Pancreas (tissue), 10 donors: ENCODE data around the gene SLIT1. TPM values are rescaled to one million over a fixed set of nuclear protein-coding genes. Genes with fewer than 3 reads are reported as not detected.

Experiments used
- ATAC-seq, 4 donors: fragments of 200-7000 bp; cut with Tn5 transposase; one replicate each; pipeline versions ENCODE4 v1.8.0 to v1.9.1; 2020; ENCODE audit warnings: mild to moderate bottlenecking in 4 of 4, moderate library complexity in 4 of 4
- DNase-seq, 6 donors: peaks; one replicate each; pipeline ENCODE4 v3.0.0-alpha.2; 2020
- FAIRE-seq: peaks from 2 replicates; lab custom pipeline; 2012; peaks lifted over from hg19 to GRCh38; lab: Jason Lieb, UNC
- H3K27ac ChIP-seq, 4 donors: fragments of 200-600 bp; sonication (generic); 1 replicate in 3 of 4; 2 replicates in 1 of 4; pipeline versions ENCODE4 v1.5.0 to v1.8.0; 2020
- H3K27me3 ChIP-seq, 4 donors: fragments of 200-600 bp; one replicate each; pipeline ENCODE4 v1.8.0; 2021
- H3K36me3 ChIP-seq, 3 donors: fragments of 200-600 bp; sonication (generic) in 1 of 3; one replicate each; pipeline versions ENCODE4 v1.5.0 to v1.8.0; 2020 to 2021
- H3K4me1 ChIP-seq, 3 donors: fragments of 200-600 bp; one replicate each; pipeline ENCODE4 v1.8.0; 2021
- H3K4me3 ChIP-seq, 4 donors: fragments of 200-600 bp; sonication (generic) in 2 of 4; one replicate each; pipeline versions ENCODE4 v1.5.0 to v1.8.0; 2020 to 2021
- H3K9me3 ChIP-seq, 4 donors: fragments of 200-600 bp; one replicate each; pipeline ENCODE4 v1.8.0; 2021
- CTCF ChIP-seq, 4 donors: fragments of 200-600 bp; sonication (generic) in 3 of 4; IDR thresholded peaks; one replicate each; pipeline versions ENCODE4 v1.5.0 to v1.8.0; 2021; ENCODE audit warnings: antibody characterized with exemption in 4 of 4
- WGBS, 2 donors: extraction: QIAGEN DNeasy Blood & Tissue Kit; methylation state at CpG; one replicate each; pipeline ENCODE4 v1.1.7; 2013; 5-methylcytosine and 5-hydroxymethylcytosine counted together
- intact Hi-C, 3 donors: fragments of 100-400 bp; cut with DNase I; formaldehyde crosslinking; loops; one replicate each; pipeline versions ENCODE4 v1.11.1 to v1.14.2; 2022
- polyA plus RNA-seq, 2 donors: library from polyadenylated mRNA; stranded (reverse); fragments of 200-250 nt; gene quantifications; one replicate each; pipeline ENCODE4 v1.2.3, GENCODE V29; 2013
- total RNA-seq, 6 donors: library from RNA; stranded (reverse); fragmentation: NEBNext Ultra II Directional in 4 of 6; extraction: Animal tissue kit (Norgen Biotek cat#: 25700) in 4 of 6; gene quantifications; one replicate each; pipeline versions ENCODE4 v1.2.1 to v1.2.4, GENCODE V29; 2021 to 2023
- donor health status: healthy with polysubstance abuse.
- donor health status: DM: no; HTN: no; CAD: no; lungs with moderate emphysema.
- donor health status: DM: no; HTN: no; CAD: no.
- donor health status: control.
- donor health status: control.
- donor health status: Bipolar disorder and iron deficiency.
- donor health status: DM: yes; HTN: yes; CAD: no.
- donor health status: DM: no; HTN: no; CAD: no.
- donor health status: DM: no; HTN: no; CAD: no.
- donor health status: DM: yes; HTN: yes; CAD: no.

SLIT1 gene
- total and polyA plus RNA-seq, 8 donors: 0.23 to 2.8 (median 0.89) TPM

GRCh38 chr10:97105303-97105702 lies 80.5 kb downstream of the SLIT1 start:
- Histone ChIP-seq H3K27me3 (no peaks in the 10 kb centered on the region), H3K27ac (no peak overlapping the region), H3K36me3 (no peaks in the 10 kb centered on the region), H3K9me3 (no peaks in the 10 kb centered on the region), H3K4me3 (no peak overlapping the region), H3K4me1 (no peaks in the 10 kb centered on the region)
- no peak for FAIRE-seq
- DNase-seq: no peak
- ATAC-seq: peak in 1 of 4 donors; percentile 44
- TF ChIP-seq CTCF (IDR thresholded peaks at IDR 0.05): no peak
- WGBS, 2 donors: 71 to 73% methylated on average over 7 of the region's 7 CpGs
- intact Hi-C loops: no loop called here

DNA sequence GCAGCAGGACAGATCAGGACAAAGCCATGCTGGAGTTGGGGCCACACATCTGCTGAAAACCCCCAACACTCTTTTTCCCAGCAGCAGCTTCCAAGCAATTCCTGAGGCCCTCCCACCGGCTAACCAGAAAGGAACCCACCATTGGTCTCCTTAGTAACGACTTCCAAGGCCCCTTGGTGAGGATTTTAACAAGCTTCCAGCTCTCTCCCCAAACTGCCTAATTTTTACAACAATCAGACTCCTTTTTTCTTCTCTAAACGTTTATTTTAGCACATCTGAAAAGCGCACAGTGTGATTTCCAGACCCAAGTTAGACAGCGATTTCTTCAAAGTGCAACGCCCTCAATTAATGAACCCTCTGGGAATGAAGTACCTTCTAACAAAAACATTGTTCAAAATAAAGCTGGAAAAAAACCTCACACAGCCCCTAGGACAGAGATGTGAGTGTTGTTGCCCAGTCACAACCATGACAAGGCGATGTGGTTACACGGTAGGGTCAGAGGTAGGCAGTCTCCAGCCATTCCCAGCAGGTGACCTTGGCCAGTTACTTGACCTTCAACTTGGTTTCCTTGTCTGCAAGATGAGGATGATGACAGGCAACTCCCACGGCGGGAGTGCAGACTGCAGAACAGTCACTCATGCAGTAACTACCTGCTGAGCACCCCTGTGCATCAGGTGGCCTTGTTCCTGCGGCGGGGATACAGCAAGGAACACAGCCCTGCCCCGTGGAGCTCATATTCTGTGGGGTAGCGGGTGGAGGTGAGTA lies 82.3 kb downstream of the SLIT1 start:
- ATAC-seq (no peak), DNase-seq (no peak), FAIRE-seq (no peak)
- WGBS, 2 donors: 58 to 62% methylated on average over 14 of the region's 14 CpGs
- Histone ChIP-seq H3K27ac (no peak overlapping the region), H3K27me3 (no peaks in the 10 kb centered on the region), H3K9me3 (no peaks in the 10 kb centered on the region), H3K36me3 (no peaks in the 10 kb centered on the region), H3K4me1 (no peaks in the 10 kb centered on the region), H3K4me3 (no peak overlapping the region)
- intact Hi-C loops: no loop called here
- TF ChIP-seq CTCF (IDR thresholded peaks at IDR 0.05): no peak

- no peaks in the 10 kb centered on the region for H3K36me3 ChIP-seq
- no peak for DNase-seq
Measured at GRCh38 chr10:97102441-97102840, 83.3 kb downstream of the SLIT1 start.

GRCh38 chr10:97101166-97101940 lies 84.4 kb downstream of the SLIT1 start:
- 76 to 85% methylated on average over 9 of the region's 9 CpGs for WGBS, 2 donors
- no peaks in the 10 kb centered on the region for H3K4me1 ChIP-seq
- TF ChIP-seq CTCF (IDR thresholded peaks at IDR 0.05): no peak
- DNase-seq (no peak), ATAC-seq (no peak), FAIRE-seq (no peak)
- no peaks in the 10 kb centered on the region for H3K27me3 ChIP-seq
- no peaks in the 10 kb centered on the region for H3K36me3 ChIP-seq
- H3K27ac ChIP-seq: no peak overlapping the region
- H3K4me3 ChIP-seq: no peak overlapping the region
- intact Hi-C loops: no loop called here
- no peaks in the 10 kb centered on the region for H3K9me3 ChIP-seq

More at GRCh38 chr10:97102441-97102840, 83.3 kb downstream of the SLIT1 start:
- WGBS, 2 donors: 81 to 84% methylated on average over 6 of the region's 6 CpGs
- ATAC-seq (no peak), FAIRE-seq (no peak)
- Histone ChIP-seq H3K4me3 (no peak overlapping the region), H3K27me3 (no peaks in the 10 kb centered on the region), H3K4me1 (no peaks in the 10 kb centered on the region), H3K9me3 (no peaks in the 10 kb centered on the region), H3K27ac (no peak overlapping the region)
- intact Hi-C loops: no loop called here
- TF ChIP-seq CTCF (IDR thresholded peaks at IDR 0.05): no peak
